Liver (tissue), 9 donors: ENCODE data around the gene MEOX1. TPM values are rescaled to one million over a fixed set of nuclear protein-coding genes. Genes with fewer than 3 reads are reported as not detected.

ENCODE experiments used
- DNase-seq: peaks from one replicate; pipeline ENCODE4 v3.0.0-alpha.2; 2017; ENCODE audit warnings: low spot score
- H3K27ac ChIP-seq, 2 donors: one replicate each; pipeline ENCODE4 v1.7.0; 2013; ENCODE audit warnings: inconsistent platforms in 2 of 2, low read length in 2 of 2, control low read depth in 1 of 2, low read depth in 1 of 2, mild to moderate bottlenecking in 1 of 2
- H3K27me3 ChIP-seq, 4 donors: one replicate each; pipeline versions ENCODE4 v1.6.1 to v1.7.0; 2013; ENCODE audit warnings: low read length in 3 of 4, inconsistent platforms in 1 of 4, mild to moderate bottlenecking in 1 of 4, moderate library complexity in 1 of 4; ENCODE audit not compliant: control insufficient read depth in 4 of 4, insufficient read depth in 4 of 4
- H3K36me3 ChIP-seq, 4 donors: one replicate each; pipeline versions ENCODE4 v1.6.1 to v1.7.0; 2013; ENCODE audit warnings: low read length in 3 of 4, mild to moderate bottlenecking in 3 of 4, low read depth in 1 of 4, moderate library complexity in 1 of 4; ENCODE audit not compliant: control insufficient read depth in 4 of 4, insufficient read depth in 3 of 4
- H3K4me1 ChIP-seq, 4 donors: one replicate each; pipeline versions ENCODE4 v1.6.1 to v1.7.0; 2013; ENCODE audit warnings: low read length in 3 of 4, mild to moderate bottlenecking in 3 of 4, moderate library complexity in 1 of 4; ENCODE audit not compliant: control insufficient read depth in 4 of 4, insufficient read depth in 4 of 4
- H3K4me3 ChIP-seq, 3 donors: one replicate each; pipeline versions ENCODE4 v1.6.1 to v1.7.0; 2013; ENCODE audit warnings: low read length in 3 of 3, control low read depth in 1 of 3, low read depth in 1 of 3, mild to moderate bottlenecking in 1 of 3
- H3K9ac ChIP-seq, 2 donors: one replicate each; pipeline ENCODE4 v1.7.0; 2013; ENCODE audit warnings: low read length in 2 of 2, mild to moderate bottlenecking in 2 of 2, moderate library complexity in 2 of 2, control low read depth in 1 of 2, low read depth in 1 of 2
- H3K9me3 ChIP-seq, 4 donors: one replicate each; pipeline versions ENCODE4 v1.6.1 to v1.7.0; 2013; ENCODE audit warnings: low read length in 3 of 4; ENCODE audit not compliant: control insufficient read depth in 4 of 4
- EGR1 ChIP-seq, 2 donors: IDR thresholded peaks; 2 replicates each; pipeline ENCODE4 v1.6.1; 2016 to 2018; ENCODE audit warnings: antibody characterized with exemption in 2 of 2, low read depth in 2 of 2
- FOXA1 ChIP-seq: IDR thresholded peaks from 2 replicates; pipeline ENCODE4 v1.6.1; 2016; ENCODE audit warnings: antibody characterized with exemption
- FOXA2 ChIP-seq: IDR thresholded peaks from 2 replicates; pipeline ENCODE4 v1.6.1; 2016; ENCODE audit warnings: antibody characterized with exemption
- GABPA ChIP-seq, 2 donors: IDR thresholded peaks in 1 of 2; conservative IDR thresholded peaks in 1 of 2; 2 replicates each; pipeline ENCODE4 v1.6.1; 2016; ENCODE audit warnings: antibody characterized with exemption in 2 of 2, mild to moderate bottlenecking in 1 of 2, moderate library complexity in 1 of 2
- HNF4A ChIP-seq, 2 donors: conservative IDR thresholded peaks; 2 replicates each; pipeline ENCODE4 v1.6.1; 2016; ENCODE audit warnings: antibody characterized with exemption in 2 of 2, mild to moderate bottlenecking in 2 of 2
- HNF4G ChIP-seq: IDR thresholded peaks from 2 replicates; pipeline ENCODE4 v1.6.1; 2016; ENCODE audit warnings: antibody characterized with exemption
- JUND ChIP-seq, 2 donors: IDR thresholded peaks; 2 replicates each; pipeline ENCODE4 v1.6.1; 2016; ENCODE audit warnings: antibody characterized with exemption in 2 of 2
- NR2F2 ChIP-seq: IDR thresholded peaks from 2 replicates; pipeline ENCODE4 v1.6.1; 2016; ENCODE audit warnings: antibody characterized with exemption
- SP1 ChIP-seq: IDR thresholded peaks from 2 replicates; pipeline ENCODE4 v1.6.1; 2018; ENCODE audit warnings: antibody characterized with exemption, mild to moderate bottlenecking
- WGBS: extraction: QIAGEN DNeasy Blood & Tissue Kit; methylation state at CpG from one replicate; pipeline ENCODE4 v1.1.7; 2013; 5-methylcytosine and 5-hydroxymethylcytosine counted together
- polyA plus RNA-seq, 2 donors: library from polyadenylated mRNA; stranded (reverse) in 1 of 2; unstranded in 1 of 2; fragments of 200-250 nt in 1 of 2; fragments of >200 nt in 1 of 2; fragmentation: Nextera tagmentation in 1 of 2; extraction: Ambion mirVana in 1 of 2; gene quantifications; one replicate each; pipeline versions ENCODE4 v1.2.1 to v1.2.3, GENCODE V29; 2013 to 2015
- total RNA-seq, 2 donors: library from RNA; depleted of rRNA; stranded (reverse); fragments of >200 nt; gene quantifications; one replicate each; pipeline ENCODE4 v1.2.3, GENCODE V29; 2014
- TF ChIP-seq, protein P1 (sequence below): IDR thresholded peaks from 2 replicates; pipeline ENCODE4 v1.6.1; 2016; ENCODE audit warnings: antibody characterized with exemption
- TF ChIP-seq, protein P2 (sequence below): fragments of 150-350 bp; IDR thresholded peaks from 2 replicates; pipeline ENCODE4 v1.5.1; 2017; ENCODE audit warnings: improper control_type of control experiment, low read depth, low read length; ENCODE audit not compliant: missing input control
- donor health status: healthy.
- donor health status: healthy.
- donor health status: healthy.
- donor health status: healthy.
- donor health status: healthy.

The MEOX1 gene
- total and polyA plus RNA-seq, 4 donors = 0.05 to 0.33 TPM; not detected in 2

DNA sequence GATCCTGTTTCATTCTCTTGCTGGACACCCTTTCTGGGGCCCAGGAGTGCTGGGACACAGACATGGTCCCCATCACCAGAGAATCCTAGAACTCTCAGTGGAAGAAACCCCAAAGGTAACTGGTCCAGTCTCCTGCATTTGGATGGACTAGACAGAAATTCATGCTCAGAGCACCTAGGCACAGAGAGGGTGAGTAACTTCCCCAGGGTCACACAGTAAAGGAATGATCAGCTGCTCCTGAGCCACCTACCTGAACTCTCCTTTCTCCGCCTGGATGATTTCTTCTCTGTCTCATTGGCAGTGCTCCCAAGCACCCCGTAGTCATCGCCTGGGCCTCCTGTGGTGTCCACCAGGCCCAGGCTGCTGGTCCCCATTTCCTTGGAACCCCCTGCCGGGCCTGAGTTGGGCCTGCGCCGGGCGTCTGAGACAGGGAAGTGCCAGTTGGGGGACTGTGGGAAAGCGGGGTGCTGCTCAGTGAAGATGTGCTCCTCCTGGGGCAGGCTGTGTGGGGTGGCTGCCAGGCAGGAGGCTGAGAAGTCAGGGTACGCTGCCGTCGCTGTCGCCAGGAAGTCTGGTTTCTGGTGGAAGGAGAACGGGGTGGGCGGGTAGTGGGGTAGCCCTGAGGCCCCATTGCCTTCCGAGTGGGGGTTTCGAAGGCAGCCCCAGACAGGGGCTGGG is 767 bp downstream of the MEOX1 start (continued):
- TF ChIP-seq, protein P1, sequence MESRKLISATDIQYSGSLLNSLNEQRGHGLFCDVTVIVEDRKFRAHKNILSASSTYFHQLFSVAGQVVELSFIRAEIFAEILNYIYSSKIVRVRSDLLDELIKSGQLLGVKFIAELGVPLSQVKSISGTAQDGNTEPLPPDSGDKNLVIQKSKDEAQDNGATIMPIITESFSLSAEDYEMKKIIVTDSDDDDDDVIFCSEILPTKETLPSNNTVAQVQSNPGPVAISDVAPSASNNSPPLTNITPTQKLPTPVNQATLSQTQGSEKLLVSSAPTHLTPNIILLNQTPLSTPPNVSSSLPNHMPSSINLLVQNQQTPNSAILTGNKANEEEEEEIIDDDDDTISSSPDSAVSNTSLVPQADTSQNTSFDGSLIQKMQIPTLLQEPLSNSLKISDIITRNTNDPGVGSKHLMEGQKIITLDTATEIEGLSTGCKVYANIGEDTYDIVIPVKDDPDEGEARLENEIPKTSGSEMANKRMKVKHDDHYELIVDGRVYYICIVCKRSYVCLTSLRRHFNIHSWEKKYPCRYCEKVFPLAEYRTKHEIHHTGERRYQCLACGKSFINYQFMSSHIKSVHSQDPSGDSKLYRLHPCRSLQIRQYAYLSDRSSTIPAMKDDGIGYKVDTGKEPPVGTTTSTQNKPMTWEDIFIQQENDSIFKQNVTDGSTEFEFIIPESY = no peak
- TF ChIP-seq NR2F2 = no peak
- no peak for TF ChIP-seq HNF4G
- TF ChIP-seq EGR1 (IDR thresholded peaks at IDR 0.05; ENCODE audit: low read depth in 2 of 2) = no peak
- no peak for TF ChIP-seq FOXA1

DNA sequence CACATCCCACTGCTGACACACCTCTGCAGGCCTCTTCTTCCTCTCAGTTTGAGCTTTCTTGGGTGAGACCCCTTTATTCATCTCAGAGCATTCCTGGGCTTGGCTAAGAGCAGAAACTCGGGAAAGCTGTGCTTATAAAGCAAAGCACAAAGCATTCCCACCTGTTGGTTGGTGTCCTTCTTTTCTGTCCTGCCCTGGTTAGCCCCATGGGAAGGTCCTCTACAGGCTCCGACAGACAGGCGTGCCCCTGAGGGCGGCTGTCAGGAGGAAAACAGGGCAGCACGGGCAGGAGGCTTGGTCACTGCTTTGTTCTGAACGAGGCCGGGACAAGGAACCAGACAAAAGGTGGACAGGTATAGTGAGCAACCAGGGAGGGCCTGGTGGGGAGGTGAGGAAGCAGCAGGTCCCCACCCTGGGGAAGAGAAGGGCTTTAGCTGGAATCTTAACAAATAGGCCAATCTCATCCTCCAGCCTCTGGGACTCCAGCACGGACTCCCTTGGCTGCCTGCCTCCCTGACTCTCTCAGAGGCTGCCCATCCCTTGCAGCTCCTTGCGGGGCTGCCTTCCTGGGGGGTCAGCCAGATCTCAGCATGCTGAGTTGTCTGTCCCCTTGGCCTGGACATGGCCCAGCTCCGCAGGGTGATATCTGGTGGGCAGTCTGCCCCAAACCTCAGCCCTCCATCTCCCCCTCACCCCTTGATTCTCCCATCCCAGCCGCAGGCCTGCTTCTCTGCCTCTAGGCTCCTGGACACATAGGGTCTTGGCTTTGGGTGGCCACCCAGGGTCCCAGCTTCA is 1.7 kb downstream of the MEOX1 start:
- no peaks in the 10 kb centered on the region for H3K27me3 ChIP-seq
- H3K9me3 ChIP-seq = no peaks in the 10 kb centered on the region
- H3K36me3 ChIP-seq = no peaks in the 10 kb centered on the region
- 91% methylated on average over 11 of the region's 11 CpGs for WGBS
- H3K27ac ChIP-seq = no peak overlapping the region
- DNase-seq = no peak
- no peaks in the 10 kb centered on the region for H3K4me1 ChIP-seq
- H3K4me3 ChIP-seq = no peak overlapping the region
- no peak overlapping the region for H3K9ac ChIP-seq
- TF ChIP-seq HNF4A (conservative IDR thresholded peaks at IDR 0.05) (no peak), FOXA1 (no peak)
- TF ChIP-seq, protein P2, sequence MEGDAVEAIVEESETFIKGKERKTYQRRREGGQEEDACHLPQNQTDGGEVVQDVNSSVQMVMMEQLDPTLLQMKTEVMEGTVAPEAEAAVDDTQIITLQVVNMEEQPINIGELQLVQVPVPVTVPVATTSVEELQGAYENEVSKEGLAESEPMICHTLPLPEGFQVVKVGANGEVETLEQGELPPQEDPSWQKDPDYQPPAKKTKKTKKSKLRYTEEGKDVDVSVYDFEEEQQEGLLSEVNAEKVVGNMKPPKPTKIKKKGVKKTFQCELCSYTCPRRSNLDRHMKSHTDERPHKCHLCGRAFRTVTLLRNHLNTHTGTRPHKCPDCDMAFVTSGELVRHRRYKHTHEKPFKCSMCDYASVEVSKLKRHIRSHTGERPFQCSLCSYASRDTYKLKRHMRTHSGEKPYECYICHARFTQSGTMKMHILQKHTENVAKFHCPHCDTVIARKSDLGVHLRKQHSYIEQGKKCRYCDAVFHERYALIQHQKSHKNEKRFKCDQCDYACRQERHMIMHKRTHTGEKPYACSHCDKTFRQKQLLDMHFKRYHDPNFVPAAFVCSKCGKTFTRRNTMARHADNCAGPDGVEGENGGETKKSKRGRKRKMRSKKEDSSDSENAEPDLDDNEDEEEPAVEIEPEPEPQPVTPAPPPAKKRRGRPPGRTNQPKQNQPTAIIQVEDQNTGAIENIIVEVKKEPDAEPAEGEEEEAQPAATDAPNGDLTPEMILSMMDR = no peak

DNA sequence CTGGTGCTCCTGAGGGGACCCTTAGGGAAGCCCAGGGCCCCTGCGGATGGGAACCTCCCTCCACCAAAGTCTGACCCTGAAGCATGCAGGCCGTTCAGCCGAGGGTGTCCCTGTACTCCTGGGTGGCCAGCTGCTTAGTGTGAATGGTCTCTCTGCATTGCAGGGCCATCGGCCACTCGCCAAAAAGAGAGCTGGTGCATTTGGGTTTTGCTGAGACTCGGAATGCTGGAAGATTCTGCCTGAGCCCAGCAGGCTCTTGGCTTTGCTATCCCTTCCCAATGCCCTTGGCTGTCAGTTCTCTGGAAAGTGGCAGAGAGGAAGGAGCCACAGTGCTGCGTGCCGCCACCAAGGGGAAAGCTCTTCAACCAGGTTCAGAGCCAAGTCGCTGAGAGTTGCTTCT is 2.8 kb downstream of the MEOX1 start:
- Histone ChIP-seq H3K4me1 (no peaks in the 10 kb centered on the region), H3K36me3 (no peaks in the 10 kb centered on the region), H3K4me3 (no peak overlapping the region), H3K27ac (no peak overlapping the region), H3K27me3 (no peaks in the 10 kb centered on the region), H3K9me3 (no peaks in the 10 kb centered on the region), H3K9ac (no peak overlapping the region)
- no peak for DNase-seq
- TF ChIP-seq, protein P1 = no peak
- TF ChIP-seq FOXA1 (no peak), GABPA (IDR thresholded peaks at IDR 0.05 in 1 of 2, conservative IDR thresholded peaks at IDR 0.05 in 1 of 2) (no peak), SP1 (no peak), JUND (IDR thresholded peaks at IDR 0.05) (no peak), FOXA2 (no peak), HNF4A (conservative IDR thresholded peaks at IDR 0.05) (no peak)
- TF ChIP-seq, protein P2 = no peak
- 89% methylated on average over 9 of the region's 9 CpGs for WGBS
